ENCODE data around the gene GRIN2C. TPM values are rescaled to one million over a fixed set of nuclear protein-coding genes. Genes with fewer than 3 reads are reported as not detected.

The GRIN2C gene
- total and polyA plus RNA-seq, 2 donors (not counting 1 experiment from before 2014, with no cell fraction given) = 0.01 to 0.50 TPM

DNA sequence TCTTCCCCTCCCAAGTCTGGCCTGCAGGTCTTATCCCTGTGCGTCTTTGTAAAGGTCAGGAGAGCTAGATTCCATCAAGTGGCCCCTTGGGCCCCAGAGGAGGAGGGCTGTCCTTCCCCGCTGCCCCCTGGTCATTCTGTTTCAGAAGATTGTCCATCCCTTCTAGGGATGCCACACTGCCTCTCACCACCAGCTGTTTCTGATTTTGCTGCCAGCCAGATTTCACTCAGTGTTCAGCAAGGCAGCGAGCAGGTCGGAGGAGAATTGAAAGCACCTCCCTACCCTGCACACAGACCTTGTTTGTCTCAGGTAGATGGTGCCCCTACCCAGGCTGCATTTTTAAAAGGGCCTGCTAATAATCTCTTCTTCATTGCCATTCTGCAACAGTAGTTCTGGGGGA lies 61.9 kb downstream of the GRIN2C start:
- no peak overlapping the region for H3K4me2 ChIP-seq (ENCODE audit: extremely low read depth, insufficient read depth, low read length)
- DNase-seq (ENCODE audit: low read depth in 2 of 2) = no peak
- TF ChIP-seq, protein P1, sequence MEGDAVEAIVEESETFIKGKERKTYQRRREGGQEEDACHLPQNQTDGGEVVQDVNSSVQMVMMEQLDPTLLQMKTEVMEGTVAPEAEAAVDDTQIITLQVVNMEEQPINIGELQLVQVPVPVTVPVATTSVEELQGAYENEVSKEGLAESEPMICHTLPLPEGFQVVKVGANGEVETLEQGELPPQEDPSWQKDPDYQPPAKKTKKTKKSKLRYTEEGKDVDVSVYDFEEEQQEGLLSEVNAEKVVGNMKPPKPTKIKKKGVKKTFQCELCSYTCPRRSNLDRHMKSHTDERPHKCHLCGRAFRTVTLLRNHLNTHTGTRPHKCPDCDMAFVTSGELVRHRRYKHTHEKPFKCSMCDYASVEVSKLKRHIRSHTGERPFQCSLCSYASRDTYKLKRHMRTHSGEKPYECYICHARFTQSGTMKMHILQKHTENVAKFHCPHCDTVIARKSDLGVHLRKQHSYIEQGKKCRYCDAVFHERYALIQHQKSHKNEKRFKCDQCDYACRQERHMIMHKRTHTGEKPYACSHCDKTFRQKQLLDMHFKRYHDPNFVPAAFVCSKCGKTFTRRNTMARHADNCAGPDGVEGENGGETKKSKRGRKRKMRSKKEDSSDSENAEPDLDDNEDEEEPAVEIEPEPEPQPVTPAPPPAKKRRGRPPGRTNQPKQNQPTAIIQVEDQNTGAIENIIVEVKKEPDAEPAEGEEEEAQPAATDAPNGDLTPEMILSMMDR (conservative IDR thresholded peaks at IDR 0.05 in 1 of 2, IDR thresholded peaks at IDR 0.05 in 1 of 2; ENCODE audit: low read depth in 1 of 2, low read length in 2 of 2) = no peak
- no peak for TF ChIP-seq EZH2 (IDR thresholded peaks at IDR 0.05; ENCODE audit: low read length, missing control alignments)
- no peaks in the 10 kb centered on the region for H3K79me2 ChIP-seq (ENCODE audit: control insufficient read depth, insufficient read depth, low read length)
- H3K4me3 ChIP-seq (replicated peaks in 1 of 4; ENCODE audit: control extremely low read depth in 1 of 4, insufficient read depth in 1 of 4, low read depth in 3 of 4, low read length in 4 of 4) = no peak overlapping the region
- H3K27me3 ChIP-seq (ENCODE audit: control insufficient read depth, insufficient read depth, low read length) = no peaks in the 10 kb centered on the region
- H2AFZ ChIP-seq (ENCODE audit: low read length) = no peak overlapping the region
- H3K4me1 ChIP-seq (ENCODE audit: control insufficient read depth, extremely low read depth, insufficient read depth, low read length) = peaks cover 2% of the 10 kb centered on the region
- no peak overlapping the region for H3K9ac ChIP-seq (ENCODE audit: insufficient read depth, low read length)
- H3K27ac ChIP-seq (ENCODE audit: insufficient read depth, low read length) = no peak overlapping the region
- H4K20me1 ChIP-seq (ENCODE audit: control insufficient read depth, extremely low read depth, insufficient read depth, low read length) = no peaks in the 10 kb centered on the region
- no peaks in the 10 kb centered on the region for H3K9me3 ChIP-seq (ENCODE audit: control insufficient read depth, insufficient read depth, low read depth, low read length)
- H3K36me3 ChIP-seq (ENCODE audit: control insufficient read depth, insufficient read depth, low read length) = peaks cover 13% of the 10 kb centered on the region

DNA sequence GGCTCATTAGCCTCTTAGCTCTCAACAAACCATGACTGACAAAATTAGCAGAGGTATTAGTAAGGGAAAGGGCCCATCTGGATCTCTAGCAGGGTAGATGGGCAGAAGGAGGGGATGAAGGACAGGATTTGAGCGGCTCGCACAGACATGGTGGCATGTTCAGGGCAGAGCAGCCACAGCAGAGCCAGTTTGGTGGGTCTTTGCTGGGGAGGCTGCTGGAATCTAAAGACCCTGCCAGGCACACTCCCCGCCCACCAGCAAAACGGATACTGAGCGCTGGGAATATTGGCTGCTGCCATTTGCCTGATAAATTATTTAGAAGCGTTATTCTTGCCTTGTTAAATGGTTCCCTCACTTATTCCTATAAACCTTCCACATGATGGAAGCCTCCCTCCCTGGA lies 62.8 kb downstream of the GRIN2C start:
- peaks cover 2% of the 10 kb centered on the region for H3K4me1 ChIP-seq (ENCODE audit: control insufficient read depth, extremely low read depth, insufficient read depth, low read length)
- no peaks in the 10 kb centered on the region for H3K9me3 ChIP-seq (ENCODE audit: control insufficient read depth, insufficient read depth, low read depth, low read length)
- H3K27me3 ChIP-seq (ENCODE audit: control insufficient read depth, insufficient read depth, low read length) = no peaks in the 10 kb centered on the region
- no peak overlapping the region for H2AFZ ChIP-seq (ENCODE audit: low read length)
- no peak for DNase-seq (ENCODE audit: low read depth in 2 of 2)
- H4K20me1 ChIP-seq (ENCODE audit: control insufficient read depth, extremely low read depth, insufficient read depth, low read length) = no peaks in the 10 kb centered on the region
- no peaks in the 10 kb centered on the region for H3K79me2 ChIP-seq (ENCODE audit: control insufficient read depth, insufficient read depth, low read length)
- no peak overlapping the region for H3K27ac ChIP-seq (ENCODE audit: insufficient read depth, low read length)
- H3K4me2 ChIP-seq (ENCODE audit: extremely low read depth, insufficient read depth, low read length) = no peak overlapping the region
- H3K9ac ChIP-seq (ENCODE audit: insufficient read depth, low read length) = no peak overlapping the region
- no peak for TF ChIP-seq EZH2 (IDR thresholded peaks at IDR 0.05; ENCODE audit: low read length, missing control alignments)
- TF ChIP-seq, protein P1 (conservative IDR thresholded peaks at IDR 0.05 in 1 of 2, IDR thresholded peaks at IDR 0.05 in 1 of 2; ENCODE audit: low read depth in 1 of 2, low read length in 2 of 2) = no peak
- no peak overlapping the region for H3K4me3 ChIP-seq (replicated peaks in 1 of 4; ENCODE audit: control extremely low read depth in 1 of 4, insufficient read depth in 1 of 4, low read depth in 3 of 4, low read length in 4 of 4)
- H3K36me3 ChIP-seq (ENCODE audit: control insufficient read depth, insufficient read depth, low read length) = peaks cover 12% of the 10 kb centered on the region

- Histone ChIP-seq H3K27me3 (ENCODE audit: control insufficient read depth, insufficient read depth, low read length) (no peaks in the 10 kb centered on the region), H3K9ac (ENCODE audit: insufficient read depth, low read length) (no peak overlapping the region), H3K27ac (ENCODE audit: insufficient read depth, low read length) (no peak overlapping the region), H3K9me3 (ENCODE audit: control insufficient read depth, insufficient read depth, low read depth, low read length) (no peaks in the 10 kb centered on the region), H2AFZ (ENCODE audit: low read length) (no peak overlapping the region), H4K20me1 (ENCODE audit: control insufficient read depth, extremely low read depth, insufficient read depth, low read length) (no peaks in the 10 kb centered on the region), H3K4me3 (replicated peaks in 1 of 4; ENCODE audit: control extremely low read depth in 1 of 4, insufficient read depth in 1 of 4, low read depth in 3 of 4, low read length in 4 of 4) (no peak overlapping the region), H3K4me2 (ENCODE audit: extremely low read depth, insufficient read depth, low read length) (no peak overlapping the region), H3K4me1 (ENCODE audit: control insufficient read depth, extremely low read depth, insufficient read depth, low read length) (peaks cover 2% of the 10 kb centered on the region), H3K36me3 (ENCODE audit: control insufficient read depth, insufficient read depth, low read length) (peaks cover 12% of the 10 kb centered on the region), H3K79me2 (ENCODE audit: control insufficient read depth, insufficient read depth, low read length) (no peaks in the 10 kb centered on the region)
- TF ChIP-seq, protein P1 (conservative IDR thresholded peaks at IDR 0.05 in 1 of 2, IDR thresholded peaks at IDR 0.05 in 1 of 2; ENCODE audit: low read depth in 1 of 2, low read length in 2 of 2) = no peak
- no peak for TF ChIP-seq EZH2 (IDR thresholded peaks at IDR 0.05; ENCODE audit: low read length, missing control alignments)
- DNase-seq (ENCODE audit: low read depth in 2 of 2) = no peak
Observed at GRCh38 chr17:74796211-74796610, 63.5 kb downstream of the GRIN2C start.
